Activated CD4-positive, alpha-beta T cell treated with anti-CD3 and anti-CD28 coated beads for 1 hour (primary cell): ENCODE measurements around the gene CA5B.
"Not testable (repeated sequence)": the region's sequence is repeated elsewhere in the genome, so short reads cannot be mapped to it uniquely, and the experiment has no call there.

ENCODE experiments used
- DNase-seq: peaks from one replicate; pipeline ENCODE4 v3.0.0-alpha.2; 2020

Gene CA5B

GRCh38 chrX:15815779-15816437, 77.8 kb downstream of the CA5B start:
- DNase-seq, result no peak

DNA sequence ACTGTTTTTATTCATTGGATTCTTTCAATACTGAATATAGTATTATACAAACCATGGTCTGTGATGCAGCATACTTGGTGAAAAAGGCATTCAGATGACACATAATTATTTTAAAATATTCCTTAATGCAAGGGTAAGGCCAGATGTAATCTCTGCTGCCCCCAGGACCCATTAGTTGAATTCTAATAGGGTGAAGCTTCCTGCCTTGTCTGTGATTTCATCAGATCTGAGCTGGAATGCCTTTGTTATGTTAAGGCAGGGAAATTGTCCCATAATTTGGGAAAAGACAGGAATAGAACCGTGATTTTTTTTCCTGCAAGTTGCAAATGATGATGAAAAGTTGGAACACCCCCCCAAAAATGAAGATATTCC, 78.4 kb downstream of the CA5B start:
- DNase-seq, result no peak

GRCh38 chrX:15816886-15817285, 78.8 kb downstream of the CA5B start:
- no peak for DNase-seq

GRCh38 chrX:15820106-15821073, 82.3 kb downstream of the CA5B start:
- no peak for DNase-seq

GRCh38 chrX:15822922-15823321, 84.9 kb downstream of the CA5B start:
- no peak for DNase-seq

- no peak for DNase-seq
Observed at GRCh38 chrX:15825936-15826335, 87.9 kb downstream of the CA5B start.

DNA sequence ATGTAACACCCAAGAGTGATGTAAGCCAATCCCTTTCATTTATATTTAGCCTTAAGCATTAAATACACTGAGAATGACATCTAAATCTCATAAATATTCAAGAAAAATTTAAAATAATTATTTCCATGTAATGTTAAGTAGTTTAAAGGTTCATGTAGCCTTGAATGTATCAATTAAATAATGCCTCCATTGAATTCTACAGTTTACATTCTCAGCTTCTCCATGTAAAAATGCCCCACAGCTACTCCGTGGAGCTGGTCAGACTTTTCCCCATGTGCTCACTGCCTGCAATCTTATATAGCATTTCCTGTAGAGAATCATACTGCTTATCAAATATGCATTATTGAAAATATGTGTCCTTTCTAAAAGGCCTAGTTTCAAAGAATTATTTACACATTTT, 91.1 kb downstream of the CA5B start:
- DNase-seq, result no peak

DNA sequence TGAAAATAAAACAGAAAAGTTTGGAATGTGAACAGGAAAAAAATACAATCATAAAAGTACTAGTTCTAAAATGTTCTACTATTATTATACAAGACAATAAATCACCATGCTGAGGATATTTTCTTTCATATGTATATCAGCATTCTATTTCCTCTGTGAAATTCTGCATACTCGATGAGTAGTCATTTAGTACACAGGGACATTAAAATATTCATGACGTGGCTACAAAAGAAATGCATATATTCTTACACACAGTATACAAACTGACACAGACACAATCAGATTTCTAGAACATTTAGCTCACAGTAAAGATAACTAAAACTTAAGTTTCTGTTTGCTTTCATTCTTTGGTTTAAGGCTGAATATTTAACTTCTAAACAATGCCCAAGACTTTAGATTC, 93.3 kb downstream of the CA5B start:
- not testable (repeated sequence) for DNase-seq

- no peak for DNase-seq
Observed at GRCh38 chrX:15834053-15834452, 96.0 kb downstream of the CA5B start.

DNA sequence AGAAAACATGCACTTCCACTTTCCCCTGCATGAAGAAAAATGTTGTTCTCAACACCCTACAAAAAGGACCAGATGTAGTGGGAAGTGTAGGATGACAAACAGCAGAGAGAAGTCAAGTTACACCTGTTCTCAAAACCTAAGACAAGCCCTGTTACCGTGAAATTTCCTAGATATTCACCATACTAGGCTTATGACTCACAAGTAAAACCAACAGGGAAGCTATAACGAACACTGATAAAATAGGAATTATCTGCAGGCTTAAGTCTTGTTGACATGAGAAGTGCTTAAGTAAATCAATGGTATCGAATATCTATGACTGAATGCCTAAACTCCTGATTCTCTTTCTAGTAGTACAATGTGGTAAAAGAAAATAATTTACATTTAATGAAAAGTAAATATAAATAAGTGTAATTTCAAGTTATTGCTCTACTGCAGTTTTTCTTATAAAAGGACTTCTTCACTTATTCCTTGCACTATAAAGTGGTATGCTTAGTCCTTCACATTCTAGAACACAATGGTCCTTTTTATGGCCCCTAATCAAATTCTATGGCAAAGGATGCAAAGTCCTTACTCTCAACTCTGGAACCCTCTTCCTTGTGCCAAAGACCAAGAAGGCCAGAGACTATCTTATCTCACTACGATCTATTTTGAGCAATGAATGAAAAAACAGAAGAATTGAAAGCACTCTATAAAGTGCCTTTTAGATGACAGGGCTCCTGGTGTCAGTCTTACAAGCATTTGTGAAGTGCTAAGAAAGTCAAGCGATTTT, 96.9 kb downstream of the CA5B start:
- no peak for DNase-seq
